Activated CD8-positive, alpha-beta T cell treated with anti-CD3 and anti-CD28 coated beads for 36 hours (primary cell): Measurements from ENCODE around the gene CECR2. TPM values are rescaled to one million over a fixed set of nuclear protein-coding genes. Genes with fewer than 3 reads are reported as not detected.

Experiments used
- ATAC-seq: fragments of 200-7000 bp; cut with Tn5 transposase; one replicate; pipeline ENCODE4 v1.10.0; 2021; ENCODE audit warnings: mild to moderate bottlenecking, moderate library complexity
- CTCF ChIA-PET: fragments of 350-600 bp; sonication (Branson Sonifier 250); formaldehyde crosslinking; loops from one replicate; lab custom pipeline; 2021; ENCODE audit warnings: antibody characterized with exemption; lab: Charles Lee
- POLR2A ChIA-PET: fragments of 350-600 bp; sonication (Branson Sonifier 250); formaldehyde crosslinking; loops from one replicate; lab custom pipeline; 2021; ENCODE audit warnings: antibody characterized with exemption; lab: Charles Lee
- DNase-seq: peaks from one replicate; pipeline ENCODE4 v3.0.0-alpha.2; 2020
- H3K27ac Mint-ChIP-seq: one replicate; pipeline ENCODE4 v1.8.0; 2021; ENCODE audit warnings: mild to moderate bottlenecking, mixed read lengths
- H3K27me3 Mint-ChIP-seq: one replicate; pipeline ENCODE4 v1.8.0; 2021; ENCODE audit warnings: mixed read lengths
- H3K36me3 Mint-ChIP-seq: one replicate; pipeline ENCODE4 v1.8.0; 2021; ENCODE audit warnings: low read depth, mixed read lengths
- H3K4me1 Mint-ChIP-seq: one replicate; pipeline ENCODE4 v1.8.0; 2021; ENCODE audit warnings: low read depth, mixed read lengths
- H3K4me3 Mint-ChIP-seq: one replicate; pipeline ENCODE4 v1.8.0; 2021; ENCODE audit warnings: mild to moderate bottlenecking, moderate library complexity, mixed read lengths
- H3K9me3 Mint-ChIP-seq: one replicate; pipeline ENCODE4 v1.8.0; 2021; ENCODE audit warnings: mixed read lengths
- intact Hi-C: fragments of 100-400 bp; cut with micrococcal nuclease; formaldehyde crosslinking; loops from one replicate; pipeline ENCODE4 v1.10.0; 2022
- total RNA-seq, 2 experiments: library from RNA; stranded (reverse); gene quantifications; one replicate each; pipeline ENCODE4 v1.2.3, GENCODE V29; 2021
- TF ChIP-seq, protein P1 (sequence below): fragments of 200-600 bp; IDR thresholded peaks from one replicate; pipeline ENCODE4 v1.8.0; 2022; ENCODE audit warnings: antibody characterized with exemption, mild to moderate bottlenecking

CECR2 gene
- total RNA-seq, 2 experiments from 2014 or later: 0.11 to 0.16 TPM

DNA sequence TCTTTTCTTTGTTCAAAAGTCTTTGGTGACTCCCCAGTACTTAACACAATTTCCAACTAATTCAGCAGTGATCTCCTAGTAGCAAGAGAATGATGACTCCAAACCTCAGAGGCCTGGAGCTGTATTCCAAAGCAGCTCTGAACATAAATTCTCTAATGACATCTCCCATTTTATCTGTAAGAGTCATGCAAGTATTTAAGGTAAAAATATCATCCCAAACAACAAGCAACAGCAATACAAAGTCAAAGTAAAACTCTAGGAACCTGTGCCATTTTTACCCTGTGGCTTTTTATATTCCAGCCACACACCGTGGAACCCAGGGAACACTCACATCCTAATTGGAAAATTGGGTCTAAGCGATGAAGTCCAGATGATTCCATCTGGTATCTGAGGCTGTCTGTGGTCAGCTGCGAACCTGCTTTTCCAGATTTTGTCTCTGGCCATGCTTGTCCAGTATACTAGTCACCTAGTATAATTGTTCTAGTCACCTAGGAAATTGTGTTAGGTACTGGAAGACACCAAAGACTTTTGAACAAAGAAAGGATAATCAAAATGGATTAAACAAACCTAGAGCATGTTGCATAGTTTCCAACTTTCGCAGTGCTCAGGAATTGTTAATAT lies 101.7 kb downstream of the CECR2 start:
- ChIA-PET POLR2A (no interaction called here), CTCF (no interaction called here)
- intact Hi-C loops: no loop called here
- no peaks in the 10 kb centered on the region for H3K4me1 Mint-ChIP-seq
- no peak overlapping the region for H3K27ac Mint-ChIP-seq
- H3K4me3 Mint-ChIP-seq: no peak overlapping the region
- DNase-seq (no peak), ATAC-seq (no peak)
- no peaks in the 10 kb centered on the region for H3K9me3 Mint-ChIP-seq
- TF ChIP-seq, protein P1, sequence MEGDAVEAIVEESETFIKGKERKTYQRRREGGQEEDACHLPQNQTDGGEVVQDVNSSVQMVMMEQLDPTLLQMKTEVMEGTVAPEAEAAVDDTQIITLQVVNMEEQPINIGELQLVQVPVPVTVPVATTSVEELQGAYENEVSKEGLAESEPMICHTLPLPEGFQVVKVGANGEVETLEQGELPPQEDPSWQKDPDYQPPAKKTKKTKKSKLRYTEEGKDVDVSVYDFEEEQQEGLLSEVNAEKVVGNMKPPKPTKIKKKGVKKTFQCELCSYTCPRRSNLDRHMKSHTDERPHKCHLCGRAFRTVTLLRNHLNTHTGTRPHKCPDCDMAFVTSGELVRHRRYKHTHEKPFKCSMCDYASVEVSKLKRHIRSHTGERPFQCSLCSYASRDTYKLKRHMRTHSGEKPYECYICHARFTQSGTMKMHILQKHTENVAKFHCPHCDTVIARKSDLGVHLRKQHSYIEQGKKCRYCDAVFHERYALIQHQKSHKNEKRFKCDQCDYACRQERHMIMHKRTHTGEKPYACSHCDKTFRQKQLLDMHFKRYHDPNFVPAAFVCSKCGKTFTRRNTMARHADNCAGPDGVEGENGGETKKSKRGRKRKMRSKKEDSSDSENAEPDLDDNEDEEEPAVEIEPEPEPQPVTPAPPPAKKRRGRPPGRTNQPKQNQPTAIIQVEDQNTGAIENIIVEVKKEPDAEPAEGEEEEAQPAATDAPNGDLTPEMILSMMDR: no peak
- H3K27me3 Mint-ChIP-seq: peaks cover 16% of the 10 kb centered on the region
- H3K36me3 Mint-ChIP-seq: no peaks in the 10 kb centered on the region

- CTCF ChIA-PET: interaction anchor here (0.8 kb wide), 1 partner anchor 300 kb away, joined by 4 read pairs; no protein-coding TSS in a partner anchor
- H3K36me3 Mint-ChIP-seq: no peaks in the 10 kb centered on the region
Observed at GRCh38 chr22:17471886-17472535, 102.8 kb downstream of the CECR2 start.

GRCh38 chr22:17472932-17473331 lies 103.7 kb downstream of the CECR2 start:
- TF ChIP-seq, protein P1: no peak
- no peak for ATAC-seq
- POLR2A ChIA-PET: no interaction called here
- CTCF ChIA-PET: interaction anchor here (0.8 to 1.7 kb wide), 3 partner anchors 10 to 301 kb away, joined by 3 to 7 read pairs (median 3); no protein-coding TSS in a partner anchor
- intact Hi-C loops: no loop called here
- no peaks in the 10 kb centered on the region for H3K36me3 Mint-ChIP-seq
- H3K27ac Mint-ChIP-seq: no peak overlapping the region
- no peaks in the 10 kb centered on the region for H3K4me1 Mint-ChIP-seq
- H3K27me3 Mint-ChIP-seq: peaks cover 14% of the 10 kb centered on the region
- no peak overlapping the region for H3K4me3 Mint-ChIP-seq
- H3K9me3 Mint-ChIP-seq: no peaks in the 10 kb centered on the region
- DNase-seq: no peak

More at GRCh38 chr22:17471886-17472535, 102.8 kb downstream of the CECR2 start:
- POLR2A ChIA-PET: no interaction called here
- Mint-ChIP-seq H3K27me3 (peaks cover 11% of the 10 kb centered on the region), H3K4me3 (no peak overlapping the region), H3K4me1 (no peaks in the 10 kb centered on the region), H3K9me3 (no peaks in the 10 kb centered on the region), H3K27ac (no peak overlapping the region)
- ATAC-seq (no peak), DNase-seq (no peak)
- intact Hi-C loops: no loop called here
- TF ChIP-seq, protein P1: no peak

DNA sequence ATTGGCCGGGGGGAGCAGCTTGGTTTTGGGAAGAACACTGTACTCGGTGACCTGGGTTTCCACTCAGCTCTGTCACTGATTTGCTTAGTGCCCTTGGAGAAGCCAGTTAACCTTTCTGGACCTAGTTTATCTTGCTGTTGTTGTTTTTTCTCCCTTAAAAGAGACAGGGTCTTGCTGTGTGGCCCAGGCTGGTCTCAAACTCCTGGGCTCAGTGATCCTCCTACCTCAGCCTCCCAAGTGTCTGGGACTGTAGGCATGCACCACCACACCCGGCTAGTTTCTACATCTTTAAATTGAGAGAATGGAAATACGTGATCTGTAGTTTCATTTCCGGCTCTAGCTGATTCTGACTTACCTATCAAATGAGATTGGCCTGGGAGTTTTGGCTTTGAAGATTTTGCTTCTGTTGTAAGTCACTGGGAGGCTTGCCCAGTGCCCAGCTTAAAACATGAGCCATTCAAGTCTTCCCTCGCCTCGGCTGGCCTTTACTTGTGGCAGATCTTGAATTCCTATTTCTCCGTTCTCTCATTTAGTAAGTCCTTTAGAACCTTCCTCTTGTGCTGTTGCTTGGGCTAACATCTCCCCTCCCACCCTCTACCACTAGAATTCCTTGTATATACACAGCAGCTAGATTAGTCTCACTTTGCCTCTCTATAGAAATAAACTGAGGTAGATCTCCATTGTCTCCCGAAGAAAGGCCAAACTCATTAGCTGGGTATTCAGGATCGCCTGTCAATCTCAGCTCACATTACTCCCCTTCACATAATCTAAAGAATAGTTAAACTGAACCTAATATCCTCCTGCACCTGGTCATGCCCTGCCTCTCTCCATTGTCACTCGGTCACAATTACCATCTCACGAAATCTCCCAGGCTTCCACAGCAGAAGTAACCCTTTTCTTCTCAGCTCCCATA lies 106.3 kb downstream of the CECR2 start:
- no peak for ATAC-seq

More for the DNA sequence above, 106.3 kb downstream of the CECR2 start:
- Mint-ChIP-seq H3K9me3 (no peaks in the 10 kb centered on the region), H3K27me3 (peaks cover 19% of the 10 kb centered on the region), H3K27ac (no peak overlapping the region), H3K4me1 (no peaks in the 10 kb centered on the region), H3K36me3 (no peaks in the 10 kb centered on the region), H3K4me3 (no peak overlapping the region)
- no peak for DNase-seq
- POLR2A ChIA-PET: interaction anchor here (1.0 kb wide), 1 partner anchor 12 kb away, joined by 3 read pairs; no protein-coding TSS in a partner anchor
- intact Hi-C loops: no loop called here
- TF ChIP-seq, protein P1: no peak
- CTCF ChIA-PET: no interaction called here
